GM06990 (cell line): ENCODE data around the gene TIMM8A.

Experiments used
- DNase-seq: peaks from one replicate; pipeline ENCODE4 v3.0.0-alpha.2; 2011; ENCODE audit not compliant: insufficient read length; ENCODE audit errors: extremely low read depth
- H3K27me3 ChIP-seq: replicated peaks from 2 replicates; pipeline ENCODE4 v1.6.0; 2011; ENCODE audit warnings: low read length; ENCODE audit not compliant: control insufficient read depth, insufficient read depth
- H3K36me3 ChIP-seq: 2 replicates; pipeline ENCODE4 v1.5.1; 2011; ENCODE audit warnings: low read length; ENCODE audit not compliant: control insufficient read depth, insufficient read depth
- H3K4me3 ChIP-seq: replicated peaks from 2 replicates; pipeline ENCODE4 v1.5.1; 2011; ENCODE audit warnings: low read depth, mild to moderate bottlenecking, control low read depth, low read length
- CTCF ChIP-seq: IDR thresholded peaks from 2 replicates; pipeline ENCODE4 v1.5.1; 2011; ENCODE audit warnings: low read length, control low read depth, mild to moderate bottlenecking, inconsistent platforms; ENCODE audit not compliant: insufficient read depth, poor library complexity, severe bottlenecking

Gene TIMM8A

GRCh38 chrX:101368800-101369199 lies 20.3 kb upstream of the TIMM8A start:
- H3K36me3 ChIP-seq, result no peaks in the 10 kb centered on the region; the same call in 1 of the 2 replicates
- no peak for TF ChIP-seq CTCF
- H3K4me3 ChIP-seq, result no peak overlapping the region
- no peaks in the 10 kb centered on the region for H3K27me3 ChIP-seq
- no peak for DNase-seq

GRCh38 chrX:101365301-101365795 lies 16.8 kb upstream of the TIMM8A start:
- no peak for TF ChIP-seq CTCF
- DNase-seq, result no peak
- H3K4me3 ChIP-seq, result no peak overlapping the region
- peaks cover 3% of the 10 kb centered on the region for H3K36me3 ChIP-seq
- no peaks in the 10 kb centered on the region for H3K27me3 ChIP-seq

- TF ChIP-seq CTCF, result no peak
- Histone ChIP-seq H3K36me3 (peaks cover 12% of the 10 kb centered on the region), H3K4me3 (no peak overlapping the region), H3K27me3 (no peaks in the 10 kb centered on the region)
- DNase-seq, result no peak
Observed at GRCh38 chrX:101362757-101363156, 14.2 kb upstream of the TIMM8A start.

- no peak for DNase-seq
- no peaks in the 10 kb centered on the region for H3K27me3 ChIP-seq
- TF ChIP-seq CTCF, result no peak
- H3K36me3 ChIP-seq, result peaks cover 12% of the 10 kb centered on the region
- H3K4me3 ChIP-seq, result no peak overlapping the region
Observed at GRCh38 chrX:101362116-101362515, 13.6 kb upstream of the TIMM8A start.

GRCh38 chrX:101360390-101360789 lies 11.8 kb upstream of the TIMM8A start:
- peaks cover 13% of the 10 kb centered on the region for H3K36me3 ChIP-seq
- DNase-seq, result no peak
- TF ChIP-seq CTCF, result no peak

GRCh38 chrX:101359966-101360365 lies 11.4 kb upstream of the TIMM8A start:
- no peak overlapping the region for H3K4me3 ChIP-seq
- no peaks in the 10 kb centered on the region for H3K27me3 ChIP-seq
- TF ChIP-seq CTCF, result no peak
- no peak for DNase-seq
- peaks cover 13% of the 10 kb centered on the region for H3K36me3 ChIP-seq

More at GRCh38 chrX:101360390-101360789, 11.8 kb upstream of the TIMM8A start:
- H3K4me3 ChIP-seq, result no peak overlapping the region
- no peaks in the 10 kb centered on the region for H3K27me3 ChIP-seq
